GOT3 (cell line): Measurements from ENCODE around the gene RBM43.

ENCODE experiments used
- DNase-seq: peaks from one replicate; lab custom pipeline; 2025; ENCODE audit warnings: mixed read lengths; lab: John Stamatoyannopoulos, UW

RBM43 gene

DNA sequence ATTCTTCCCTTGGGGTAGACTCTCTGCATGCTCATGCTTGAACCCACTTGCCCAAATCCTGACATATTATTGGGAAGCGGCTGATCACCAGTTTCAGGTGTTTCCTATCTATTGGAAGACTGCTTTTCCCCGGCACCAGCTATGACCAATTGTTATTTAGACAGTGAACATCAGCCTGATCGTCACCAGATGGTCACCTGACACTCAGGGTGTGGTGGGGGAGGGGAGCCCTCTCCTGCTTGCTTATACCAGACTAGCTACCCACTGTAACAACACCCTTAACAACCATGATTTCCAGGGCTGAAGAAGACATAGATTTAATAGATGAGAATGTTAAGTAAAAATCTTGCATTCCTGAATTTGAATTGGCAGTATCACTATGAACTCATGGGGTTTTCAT lies 44.3 kb downstream of the RBM43 start:
- no peak for DNase-seq

- no peak for DNase-seq
Observed at GRCh38 chr2:151207100-151207499, 54.6 kb downstream of the RBM43 start.

DNA sequence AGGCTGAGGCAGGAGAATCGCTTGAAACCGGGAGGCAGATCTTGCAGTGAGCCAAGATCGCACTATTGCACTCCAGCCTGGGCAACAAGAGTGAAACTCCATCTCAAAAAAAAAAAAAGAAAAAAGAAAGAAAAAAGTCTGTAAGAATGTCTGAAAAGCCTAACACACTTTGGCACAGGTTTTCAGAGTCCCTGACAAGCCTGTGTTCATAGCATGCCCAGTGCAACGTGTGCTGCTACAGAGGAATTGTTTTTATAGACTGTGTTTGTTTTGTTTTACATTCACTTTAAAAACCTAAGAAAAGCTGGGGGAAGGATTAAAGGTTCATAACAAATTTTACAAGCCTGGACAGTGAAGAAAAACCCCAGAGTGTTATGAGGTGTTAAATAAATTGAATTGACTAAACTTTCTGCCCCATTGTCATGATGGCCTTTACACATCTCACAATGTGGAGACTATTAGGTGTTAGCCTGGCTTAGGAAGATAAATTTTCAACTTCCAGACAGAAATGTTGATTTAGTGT lies 55.2 kb downstream of the RBM43 start:
- DNase-seq = no peak

GRCh38 chr2:151205571-151205970 lies 56.1 kb downstream of the RBM43 start:
- no peak for DNase-seq

DNA sequence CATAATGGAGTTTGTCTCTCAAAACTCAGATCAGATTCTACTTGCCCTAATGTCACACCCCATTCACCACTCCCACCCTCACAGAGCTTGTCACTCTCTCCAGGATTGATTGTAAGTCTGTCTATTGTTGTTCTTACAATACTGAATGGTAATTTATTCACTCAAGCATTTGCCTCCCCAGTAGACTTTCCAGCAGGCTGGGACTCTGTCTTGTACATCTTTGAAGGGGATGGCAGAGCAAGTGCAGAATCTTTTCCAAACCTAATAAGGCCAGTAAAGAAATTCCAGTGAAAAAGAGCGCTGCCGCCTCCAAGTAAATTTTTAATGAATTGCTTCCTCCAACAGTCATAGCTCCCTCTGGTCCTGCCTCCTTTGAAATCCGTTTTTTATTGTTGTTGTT lies 56.9 kb downstream of the RBM43 start:
- DNase-seq = no peak

- no peak for DNase-seq
Observed at GRCh38 chr2:151200844-151201243, 60.8 kb downstream of the RBM43 start.

GRCh38 chr2:151200277-151200676 lies 61.4 kb downstream of the RBM43 start:
- no peak for DNase-seq

GRCh38 chr2:151198645-151199044 lies 63.0 kb downstream of the RBM43 start:
- DNase-seq = no peak
